Brain pericyte (primary cell): ENCODE results near the gene FMNL2.

Experiments
- DNase-seq: peaks from one replicate; pipeline ENCODE4 v3.0.0-alpha.2; 2012; ENCODE audit warnings: low read depth, low spot score

FMNL2 gene

GRCh38 chr2:152492911-152493310 is 157.9 kb downstream of the FMNL2 start:
- no peak for DNase-seq

GRCh38 chr2:152493417-152493816 is 158.4 kb downstream of the FMNL2 start:
- no peak for DNase-seq

- no peak for DNase-seq
Measured at GRCh38 chr2:152493945-152494528, 159.1 kb downstream of the FMNL2 start.

GRCh38 chr2:152496371-152496770 is 161.4 kb downstream of the FMNL2 start:
- no peak for DNase-seq

GRCh38 chr2:152497481-152498052 is 162.6 kb downstream of the FMNL2 start:
- DNase-seq = no peak

GRCh38 chr2:152499331-152499816 is 164.4 kb downstream of the FMNL2 start:
- no peak for DNase-seq

GRCh38 chr2:152499896-152500735 is 165.1 kb downstream of the FMNL2 start:
- no peak for DNase-seq

- no peak for DNase-seq
Measured at GRCh38 chr2:152500772-152501171, 165.8 kb downstream of the FMNL2 start.

- no peak for DNase-seq
Measured at GRCh38 chr2:152501666-152502065, 166.7 kb downstream of the FMNL2 start.

GRCh38 chr2:152504618-152505017 is 169.6 kb downstream of the FMNL2 start:
- DNase-seq = no peak

- DNase-seq = no peak
Measured at GRCh38 chr2:152505495-152505906, 170.5 kb downstream of the FMNL2 start.

- DNase-seq = no peak
Measured at GRCh38 chr2:152506843-152507242, 171.9 kb downstream of the FMNL2 start.

- DNase-seq = no peak
Measured at GRCh38 chr2:152507907-152508306, 172.9 kb downstream of the FMNL2 start.

- peak; percentile 52 for DNase-seq
Measured at GRCh38 chr2:152508446-152508845, 173.5 kb downstream of the FMNL2 start.

GRCh38 chr2:152509772-152510491 is 175.0 kb downstream of the FMNL2 start:
- DNase-seq = no peak

- DNase-seq = no peak
Measured at GRCh38 chr2:152510621-152511020, 175.6 kb downstream of the FMNL2 start.

GRCh38 chr2:152511981-152512380 is 177.0 kb downstream of the FMNL2 start:
- DNase-seq = no peak

GRCh38 chr2:152513029-152513428 is 178.1 kb downstream of the FMNL2 start:
- DNase-seq = no peak

GRCh38 chr2:152513681-152514080 is 178.7 kb downstream of the FMNL2 start:
- no peak for DNase-seq

- no peak for DNase-seq
Measured at GRCh38 chr2:152518034-152518433, 183.1 kb downstream of the FMNL2 start.

- peak; percentile 72 for DNase-seq
Measured at GRCh38 chr2:152518641-152519580, 183.9 kb downstream of the FMNL2 start.
